GM12878 (cell line): Measurements from ENCODE around the gene ITPKB. TPM values are rescaled to one million over a fixed set of nuclear protein-coding genes. Genes with fewer than 3 reads are reported as not detected.
A peak's percentile ranks its signal among the peaks of the same experiment; 100 is the strongest.

Source experiments
- CBX5 ChIP-seq: sonication (generic); IDR thresholded peaks from 2 replicates; pipeline ENCODE4 v1.6.1; 2016; ENCODE audit warnings: low read depth, moderate library complexity, mild to moderate bottlenecking, inconsistent platforms
- CHD4 ChIP-seq: fragments of 200-600 bp; sonication (generic); IDR thresholded peaks from 2 replicates; pipeline ENCODE4 v1.6.1; 2016; ENCODE audit warnings: mild to moderate bottlenecking
- ETV6 ChIP-seq, 2 experiments: fragments of 450-650 bp in 1 of 2; IDR thresholded peaks in 1 of 2; conservative IDR thresholded peaks in 1 of 2; 2 replicates each; pipeline ENCODE4 v1.6.1; 2014; ENCODE audit warnings: antibody characterized with exemption in 1 of 2, borderline replicate concordance in 1 of 2, low read depth in 1 of 2, mild to moderate bottlenecking in 1 of 2, moderate library complexity in 1 of 2
- HCFC1 ChIP-seq: fragments of 150-350 bp; IDR thresholded peaks from 2 replicates; pipeline ENCODE4 v1.6.1; 2014; ENCODE audit warnings: low read length
- HDGF ChIP-seq: fragments of 450-650 bp; IDR thresholded peaks from 2 replicates; pipeline ENCODE4 v1.6.1; 2016; ENCODE audit warnings: antibody characterized with exemption
- IRF3 ChIP-seq: fragments of 450-650 bp; IDR thresholded peaks from 2 replicates; pipeline ENCODE4 v1.6.1; 2014; ENCODE audit warnings: mild to moderate bottlenecking
- JUND ChIP-seq: IDR thresholded peaks from 2 replicates; pipeline ENCODE4 v1.6.1; 2012; ENCODE audit warnings: low read depth, mild to moderate bottlenecking, low read length, improper control_type of control experiment, moderate library complexity
- MTA3 ChIP-seq: IDR thresholded peaks from 2 replicates; pipeline ENCODE4 v1.6.1; 2012; ENCODE audit warnings: low read length, inconsistent platforms, borderline replicate concordance
- MXI1 ChIP-seq: fragments of 150-350 bp; IDR thresholded peaks from 2 replicates; pipeline ENCODE4 v1.6.1; 2011; ENCODE audit warnings: low read depth, mild to moderate bottlenecking, inconsistent platforms, low read length, improper control_type of control experiment
- NFYB ChIP-seq: IDR thresholded peaks from 2 replicates; pipeline ENCODE4 v1.6.1; 2011; ENCODE audit warnings: low read depth, mild to moderate bottlenecking, low read length, improper control_type of control experiment, moderate library complexity; ENCODE audit not compliant: insufficient read depth
- RB1 ChIP-seq: fragments of 450-650 bp; formaldehyde crosslinking; IDR thresholded peaks from 2 replicates; pipeline ENCODE4 v1.6.1; 2017; ENCODE audit warnings: mild to moderate bottlenecking, borderline replicate concordance
- RFX5 ChIP-seq: IDR thresholded peaks from 2 replicates; pipeline ENCODE4 v1.6.1; 2011; ENCODE audit warnings: low read depth, low read length, improper control_type of control experiment
- RUNX3 ChIP-seq: IDR thresholded peaks from 2 replicates; pipeline ENCODE4 v1.6.1; 2012; ENCODE audit warnings: low read length, inconsistent platforms
- SIX5 ChIP-seq: IDR thresholded peaks from 2 replicates; pipeline ENCODE4 v1.6.1; 2011; ENCODE audit warnings: mild to moderate bottlenecking, low read depth, low read length, moderate library complexity; ENCODE audit not compliant: severe bottlenecking
- STAT1 ChIP-seq: fragments of 450-650 bp; conservative IDR thresholded peaks from 2 replicates; pipeline ENCODE4 v1.6.1; 2014; ENCODE audit warnings: antibody characterized with exemption, mild to moderate bottlenecking
- USF1 ChIP-seq: IDR thresholded peaks from 2 replicates; pipeline ENCODE4 v1.6.1; 2011; ENCODE audit warnings: borderline replicate concordance, low read depth, mild to moderate bottlenecking, moderate library complexity, mixed read lengths, low read length; ENCODE audit not compliant: insufficient read depth; ENCODE audit errors: extremely low read length
- ZNF24 ChIP-seq: fragments of 450-650 bp; IDR thresholded peaks from 2 replicates; pipeline ENCODE4 v1.6.1; 2017; ENCODE audit warnings: antibody characterized with exemption, mild to moderate bottlenecking
- ZSCAN29 ChIP-seq: fragments of 450-650 bp; IDR thresholded peaks from 2 replicates; pipeline ENCODE4 v1.6.1; 2017; ENCODE audit warnings: mild to moderate bottlenecking, moderate library complexity
- ZZZ3 ChIP-seq: IDR thresholded peaks from 2 replicates; pipeline ENCODE4 v1.6.1; 2011; ENCODE audit warnings: low read depth; ENCODE audit not compliant: control insufficient read depth, insufficient read length
- polyA plus RNA-seq, 11 experiments: library from polyadenylated mRNA; depleted of rRNA in 4 of 11; unstranded in 6 of 11; stranded (reverse) in 5 of 11; fragments of >200 nt; fragmentation: Nextera tagmentation in 4 of 11; fragmentation: Illumina TruSeq in 1 of 11; extraction: Ambion mirVana in 4 of 11; extraction: Trizol in 1 of 11; gene quantifications; 1 replicate in 1 of 11; 2 replicates in 10 of 11; pipeline versions ENCODE4 v1.2.1 to v1.2.3, GENCODE V29; 2011 to 2016; ENCODE audit warnings: inconsistent platforms in 2 of 11, missing spikeins in 2 of 11, low read depth in 1 of 11
- total RNA-seq, 4 experiments: library from RNA; depleted of rRNA in 3 of 4; stranded (reverse); fragments of >200 nt in 3 of 4; fragmentation: Illumina TruSeq in 1 of 4; extraction: Trizol in 1 of 4; gene quantifications; 2 replicates each; pipeline versions ENCODE4 v1.2.1 to v1.2.3, GENCODE V29; 2013 to 2021
- TF ChIP-seq, protein P1 (sequence below): IDR thresholded peaks from 2 replicates; pipeline ENCODE4 v1.6.1; 2011; ENCODE audit warnings: low read depth, low read length, improper control_type of control experiment, borderline replicate concordance
- TF ChIP-seq, protein P2 (sequence below): IDR thresholded peaks from 2 replicates; pipeline ENCODE4 v1.6.1; 2012; ENCODE audit warnings: low read length, inconsistent platforms
- TF ChIP-seq, protein P3 (sequence below): IDR thresholded peaks from 2 replicates; pipeline ENCODE4 v1.6.1; 2011; ENCODE audit warnings: mild to moderate bottlenecking, low read depth, low read length, moderate library complexity; ENCODE audit not compliant: insufficient replicate concordance
- TF ChIP-seq, protein P4 (sequence below): fragments of 150-350 bp; IDR thresholded peaks from 2 replicates; pipeline ENCODE4 v1.6.1; 2016; ENCODE audit warnings: low read depth, low read length

The ITPKB gene
- total and polyA plus RNA-seq, 10 of the 15 experiments (the other 5 are each of a cell fraction or from before 2014, with no cell fraction given), result 1.3 to 38.7 (median 12.9) TPM

GRCh38 chr1:226733304-226733703 is 5.8 kb downstream of the ITPKB start (continued):
- TF ChIP-seq HDGF (no peak), MTA3 (peak; percentile 52; the same call in 1 of the 2 replicates), USF1 (no peak), SIX5 (no peak), ZNF24 (no peak), MXI1 (no peak), ETV6 (conservative IDR thresholded peaks at IDR 0.05 in 1 of 2, IDR thresholded peaks at IDR 0.05 in 1 of 2; ENCODE audit: borderline replicate concordance in 1 of 2, low read depth in 1 of 2) (no peak), NFYB (no peak), CBX5 (no peak), HCFC1 (no peak), ZSCAN29 (no peak), RUNX3 (peak; percentile 76), JUND (no peak), CHD4 (no peak), STAT1 (no peak), RFX5 (no peak), ZZZ3 (no peak), IRF3 (no peak), RB1 (no peak)
- TF ChIP-seq, protein P1, sequence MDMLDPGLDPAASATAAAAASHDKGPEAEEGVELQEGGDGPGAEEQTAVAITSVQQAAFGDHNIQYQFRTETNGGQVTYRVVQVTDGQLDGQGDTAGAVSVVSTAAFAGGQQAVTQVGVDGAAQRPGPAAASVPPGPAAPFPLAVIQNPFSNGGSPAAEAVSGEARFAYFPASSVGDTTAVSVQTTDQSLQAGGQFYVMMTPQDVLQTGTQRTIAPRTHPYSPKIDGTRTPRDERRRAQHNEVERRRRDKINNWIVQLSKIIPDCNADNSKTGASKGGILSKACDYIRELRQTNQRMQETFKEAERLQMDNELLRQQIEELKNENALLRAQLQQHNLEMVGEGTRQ, result no peak
- TF ChIP-seq, protein P2, sequence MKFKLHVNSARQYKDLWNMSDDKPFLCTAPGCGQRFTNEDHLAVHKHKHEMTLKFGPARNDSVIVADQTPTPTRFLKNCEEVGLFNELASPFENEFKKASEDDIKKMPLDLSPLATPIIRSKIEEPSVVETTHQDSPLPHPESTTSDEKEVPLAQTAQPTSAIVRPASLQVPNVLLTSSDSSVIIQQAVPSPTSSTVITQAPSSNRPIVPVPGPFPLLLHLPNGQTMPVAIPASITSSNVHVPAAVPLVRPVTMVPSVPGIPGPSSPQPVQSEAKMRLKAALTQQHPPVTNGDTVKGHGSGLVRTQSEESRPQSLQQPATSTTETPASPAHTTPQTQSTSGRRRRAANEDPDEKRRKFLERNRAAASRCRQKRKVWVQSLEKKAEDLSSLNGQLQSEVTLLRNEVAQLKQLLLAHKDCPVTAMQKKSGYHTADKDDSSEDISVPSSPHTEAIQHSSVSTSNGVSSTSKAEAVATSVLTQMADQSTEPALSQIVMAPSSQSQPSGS, result peak; percentile 34; the same call in 1 of the 2 replicates
- TF ChIP-seq, protein P3, sequence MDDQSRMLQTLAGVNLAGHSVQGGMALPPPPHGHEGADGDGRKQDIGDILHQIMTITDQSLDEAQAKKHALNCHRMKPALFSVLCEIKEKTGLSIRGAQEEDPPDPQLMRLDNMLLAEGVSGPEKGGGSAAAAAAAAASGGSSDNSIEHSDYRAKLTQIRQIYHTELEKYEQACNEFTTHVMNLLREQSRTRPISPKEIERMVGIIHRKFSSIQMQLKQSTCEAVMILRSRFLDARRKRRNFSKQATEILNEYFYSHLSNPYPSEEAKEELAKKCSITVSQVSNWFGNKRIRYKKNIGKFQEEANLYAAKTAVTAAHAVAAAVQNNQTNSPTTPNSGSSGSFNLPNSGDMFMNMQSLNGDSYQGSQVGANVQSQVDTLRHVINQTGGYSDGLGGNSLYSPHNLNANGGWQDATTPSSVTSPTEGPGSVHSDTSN, result no peak
- TF ChIP-seq, protein P4, sequence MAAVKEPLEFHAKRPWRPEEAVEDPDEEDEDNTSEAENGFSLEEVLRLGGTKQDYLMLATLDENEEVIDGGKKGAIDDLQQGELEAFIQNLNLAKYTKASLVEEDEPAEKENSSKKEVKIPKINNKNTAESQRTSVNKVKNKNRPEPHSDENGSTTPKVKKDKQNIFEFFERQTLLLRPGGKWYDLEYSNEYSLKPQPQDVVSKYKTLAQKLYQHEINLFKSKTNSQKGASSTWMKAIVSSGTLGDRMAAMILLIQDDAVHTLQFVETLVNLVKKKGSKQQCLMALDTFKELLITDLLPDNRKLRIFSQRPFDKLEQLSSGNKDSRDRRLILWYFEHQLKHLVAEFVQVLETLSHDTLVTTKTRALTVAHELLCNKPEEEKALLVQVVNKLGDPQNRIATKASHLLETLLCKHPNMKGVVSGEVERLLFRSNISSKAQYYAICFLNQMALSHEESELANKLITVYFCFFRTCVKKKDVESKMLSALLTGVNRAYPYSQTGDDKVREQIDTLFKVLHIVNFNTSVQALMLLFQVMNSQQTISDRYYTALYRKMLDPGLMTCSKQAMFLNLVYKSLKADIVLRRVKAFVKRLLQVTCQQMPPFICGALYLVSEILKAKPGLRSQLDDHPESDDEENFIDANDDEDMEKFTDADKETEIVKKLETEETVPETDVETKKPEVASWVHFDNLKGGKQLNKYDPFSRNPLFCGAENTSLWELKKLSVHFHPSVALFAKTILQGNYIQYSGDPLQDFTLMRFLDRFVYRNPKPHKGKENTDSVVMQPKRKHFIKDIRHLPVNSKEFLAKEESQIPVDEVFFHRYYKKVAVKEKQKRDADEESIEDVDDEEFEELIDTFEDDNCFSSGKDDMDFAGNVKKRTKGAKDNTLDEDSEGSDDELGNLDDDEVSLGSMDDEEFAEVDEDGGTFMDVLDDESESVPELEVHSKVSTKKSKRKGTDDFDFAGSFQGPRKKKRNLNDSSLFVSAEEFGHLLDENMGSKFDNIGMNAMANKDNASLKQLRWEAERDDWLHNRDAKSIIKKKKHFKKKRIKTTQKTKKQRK, result no peak
